ENCODE measurements around the gene TAF4.

GRCh38 chr20:62073323-62073722, 7.6 kb upstream of the TAF4 start:
- TF ChIP-seq CTCF (IDR thresholded peaks at IDR 0.05) (no peak), POLR2A (IDR thresholded peaks at IDR 0.05) (no peak), POLR2AphosphoS5 (IDR thresholded peaks at IDR 0.05; ENCODE audit: insufficient read depth in 1 of 2, low read depth in 1 of 2) (no peak)

Measured in vagina (tissue), 2 donors.